ENCODE measurements around the gene TSC22D3.

DNA sequence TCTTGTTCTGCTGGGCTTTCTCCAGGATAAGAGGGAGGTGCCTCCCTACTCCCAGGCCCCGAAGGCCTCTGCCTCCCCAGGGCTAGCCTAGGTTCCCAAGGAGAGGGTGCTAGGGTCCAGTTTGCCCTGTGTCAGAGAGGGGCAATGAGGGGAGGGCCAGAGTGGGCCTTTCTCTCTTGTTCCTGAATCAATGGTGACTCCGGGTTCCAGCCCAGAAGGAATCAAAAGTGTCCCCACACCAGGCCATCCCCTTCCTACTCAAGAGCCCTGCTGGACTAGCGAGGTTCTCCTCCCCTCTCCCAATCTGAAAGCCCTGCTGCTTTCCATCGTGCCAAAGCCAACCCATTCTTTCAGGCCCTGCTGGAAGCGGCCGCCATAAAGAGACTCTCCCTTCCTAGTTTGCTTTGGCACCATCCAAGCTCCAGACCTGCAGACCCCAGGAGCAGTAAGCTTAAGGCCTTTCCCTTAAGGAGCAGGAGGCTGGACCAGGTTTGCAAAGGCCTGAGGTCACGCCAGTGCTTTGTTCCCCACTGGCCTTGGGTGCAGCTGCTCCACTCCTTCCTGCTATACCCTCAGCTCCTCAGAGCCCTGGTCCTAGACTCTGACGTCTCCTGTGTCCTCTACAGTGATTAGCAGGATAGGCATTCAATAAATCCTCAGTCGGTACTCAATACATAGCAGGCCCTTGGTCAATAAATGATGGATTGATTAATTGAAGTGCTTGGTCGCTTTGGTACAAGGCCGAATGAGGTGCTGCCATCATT is 10.6 kb downstream of the TSC22D3 start:
- TF ChIP-seq CTCF (IDR thresholded peaks at IDR 0.05): no peak
- no peak for TF ChIP-seq POLR2A (IDR thresholded peaks at IDR 0.05)

Data from upper lobe of left lung (tissue), 4 donors.